HG02852 (cell line): ENCODE measurements around the gene ATP6V1G2.
A peak's percentile ranks its signal among the peaks of the same experiment; 100 is the strongest.

Source experiments
- ATAC-seq: cut with Tn5 transposase; IDR thresholded peaks from one replicate; pipeline ENCODE4 v1.9.1; 2021; ENCODE audit warnings: mild to moderate bottlenecking, moderate library complexity; ENCODE audit not compliant: unreplicated experiment

The ATP6V1G2 gene

DNA sequence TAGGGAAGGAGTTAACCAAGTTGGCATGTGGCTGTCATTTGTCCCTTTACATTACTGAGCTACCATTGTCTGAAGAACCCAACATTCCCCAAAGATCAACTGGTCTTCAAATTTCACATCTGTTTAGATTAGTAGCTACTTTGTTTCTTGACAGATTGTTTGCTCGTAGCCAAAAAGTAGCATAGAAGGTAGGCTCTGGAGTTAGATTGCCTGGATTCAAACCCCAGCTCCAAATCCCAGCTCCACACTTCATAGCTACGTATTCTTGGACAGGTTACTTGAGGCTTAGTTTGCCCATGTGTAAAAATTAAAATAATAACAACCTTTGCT is 2.1 kb upstream of the ATP6V1G2 start:
- ATAC-seq, result no peak

DNA sequence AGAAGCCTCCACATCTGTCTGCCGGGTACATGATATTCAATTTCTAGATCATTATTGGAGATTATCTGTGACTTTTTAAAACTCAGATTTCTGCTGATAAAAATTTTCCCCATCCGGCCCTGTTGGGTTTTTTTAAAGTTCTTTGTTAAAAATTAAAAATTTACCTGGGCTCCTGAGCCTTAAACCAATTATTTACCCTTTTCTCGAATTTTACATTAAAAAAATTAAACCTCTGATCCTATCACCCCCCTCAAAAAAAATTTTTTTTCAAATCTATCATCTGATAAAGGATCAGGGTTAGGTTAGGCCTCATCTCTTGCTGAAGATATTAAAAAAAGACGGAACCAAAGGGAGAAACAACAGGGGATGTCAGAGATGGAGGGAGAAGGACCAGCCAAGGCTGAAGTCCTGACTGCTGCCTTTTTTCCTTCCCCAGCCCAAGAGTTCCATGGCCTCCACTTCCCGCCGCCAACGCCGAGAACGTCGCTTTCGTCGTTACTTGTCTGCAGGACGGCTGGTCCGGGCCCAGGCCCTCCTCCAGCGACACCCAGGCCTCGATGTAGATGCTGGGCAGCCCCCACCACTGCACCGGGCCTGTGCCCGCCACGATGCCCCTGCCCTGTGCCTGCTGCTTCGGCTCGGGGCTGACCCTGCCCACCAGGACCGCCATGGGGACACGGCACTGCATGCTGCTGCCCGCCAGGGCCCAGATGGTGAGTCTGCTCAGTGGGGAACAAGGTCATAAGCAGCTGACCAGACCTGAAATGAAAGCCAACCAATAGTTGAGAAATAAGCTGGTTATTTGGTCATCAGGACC is 1.5 kb upstream of the ATP6V1G2 start:
- no peak for ATAC-seq

DNA sequence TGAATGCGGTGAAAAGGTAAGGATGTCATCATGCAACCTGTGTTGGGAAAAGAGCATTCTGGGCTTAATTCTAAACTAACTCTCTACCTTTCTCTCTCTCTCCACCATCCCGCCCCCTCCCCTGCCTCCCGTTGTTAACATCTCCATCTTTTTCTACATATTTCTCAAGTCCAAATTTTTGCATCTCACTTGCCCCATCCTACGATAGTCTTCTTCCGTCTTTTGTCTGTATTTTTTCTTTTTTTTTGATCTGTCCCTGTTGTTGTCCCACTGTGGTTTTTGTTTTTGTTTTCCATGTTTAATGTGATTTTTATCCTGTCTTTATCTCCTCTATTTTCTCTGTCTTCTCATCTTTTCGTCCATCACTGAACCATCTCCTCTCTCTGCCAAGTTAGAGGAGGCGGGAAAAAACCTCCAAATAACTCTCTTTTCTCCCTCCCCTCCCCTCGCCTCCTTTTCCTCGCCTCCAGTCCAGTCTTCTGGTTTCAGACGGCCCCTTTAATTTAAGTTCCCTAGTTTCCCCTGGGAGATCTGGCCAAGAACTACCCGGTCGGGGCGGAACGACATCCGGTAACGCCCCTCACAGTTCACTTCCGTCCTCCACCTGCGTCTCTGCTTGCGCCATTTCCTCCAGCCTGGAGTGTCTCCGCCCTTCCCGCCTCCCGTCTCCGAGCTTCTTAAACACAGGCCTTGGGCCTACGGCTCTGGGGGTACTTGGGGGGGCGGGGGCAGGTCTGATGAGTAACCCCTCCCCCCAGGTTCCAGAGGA is 734 bp upstream of the ATP6V1G2 start, which contains the start of gene NFKBIL1:
NFKBIL1 (plus strand) TSS at position 651 of the 769 bp plus-strand sequence; CDS start at position 738, 87 bp downstream.
- peak; percentile 74 for ATAC-seq

DNA sequence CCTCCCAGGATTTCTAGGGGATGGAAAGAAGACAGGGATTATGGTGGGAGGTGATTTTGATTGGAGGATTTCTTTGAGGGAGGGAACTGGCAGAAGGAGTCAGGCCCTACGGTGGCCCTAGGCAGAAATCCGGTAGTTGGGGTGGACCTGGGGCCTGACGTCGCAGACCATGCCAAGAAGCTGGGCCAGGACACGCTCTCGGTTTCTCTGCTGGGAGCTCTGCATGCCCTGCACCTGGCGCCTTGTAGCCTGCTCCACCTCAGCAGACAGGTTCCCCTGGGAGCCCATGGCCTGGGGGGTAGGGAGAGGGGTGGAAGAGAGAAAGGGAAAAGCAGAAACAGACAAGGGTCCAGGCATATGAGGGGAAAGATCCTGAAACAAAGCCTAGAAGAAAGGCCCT is 1.1 kb downstream of the ATP6V1G2 start:
- no peak for ATAC-seq

DNA sequence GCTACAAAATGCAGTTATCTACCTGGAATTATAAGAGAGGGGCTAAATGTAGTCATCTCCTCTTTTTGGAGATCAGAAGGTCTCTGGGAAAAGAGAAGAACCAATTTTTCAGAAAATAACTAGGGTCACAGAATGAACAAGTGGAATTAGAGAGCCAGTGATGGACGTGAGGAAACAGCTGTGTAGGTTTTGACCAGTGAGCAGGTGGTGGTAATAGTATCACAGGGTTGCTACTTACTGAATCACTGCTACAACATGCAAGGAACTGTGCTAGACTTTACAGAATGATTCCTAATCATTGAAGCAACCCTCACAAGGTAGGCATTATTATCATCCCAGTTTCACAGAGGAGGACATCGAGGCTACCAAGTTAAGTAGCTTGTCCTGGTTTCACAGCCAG is 1.7 kb downstream of the ATP6V1G2 start:
- ATAC-seq, result no peak

DNA sequence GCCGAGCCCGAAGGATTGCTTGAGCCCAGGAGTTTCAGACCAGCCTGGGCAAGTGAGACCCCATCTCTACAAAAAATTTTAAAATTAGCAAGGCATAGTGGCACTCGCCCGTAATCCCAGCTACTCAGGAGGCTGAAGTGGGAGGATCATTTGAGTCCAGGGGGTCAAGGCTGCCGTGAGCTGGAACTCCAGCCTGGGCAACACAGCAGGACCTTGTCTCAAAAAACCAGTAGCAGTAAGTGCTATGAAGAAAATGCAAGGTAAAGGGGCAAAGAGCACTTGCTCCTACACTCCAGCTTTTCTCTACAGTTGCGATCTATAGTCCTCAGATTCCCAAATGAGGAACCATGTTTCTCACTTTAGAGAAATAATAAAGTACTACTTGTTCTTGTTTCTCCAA is 2.8 kb downstream of the ATP6V1G2 start:
- no peak for ATAC-seq

DNA sequence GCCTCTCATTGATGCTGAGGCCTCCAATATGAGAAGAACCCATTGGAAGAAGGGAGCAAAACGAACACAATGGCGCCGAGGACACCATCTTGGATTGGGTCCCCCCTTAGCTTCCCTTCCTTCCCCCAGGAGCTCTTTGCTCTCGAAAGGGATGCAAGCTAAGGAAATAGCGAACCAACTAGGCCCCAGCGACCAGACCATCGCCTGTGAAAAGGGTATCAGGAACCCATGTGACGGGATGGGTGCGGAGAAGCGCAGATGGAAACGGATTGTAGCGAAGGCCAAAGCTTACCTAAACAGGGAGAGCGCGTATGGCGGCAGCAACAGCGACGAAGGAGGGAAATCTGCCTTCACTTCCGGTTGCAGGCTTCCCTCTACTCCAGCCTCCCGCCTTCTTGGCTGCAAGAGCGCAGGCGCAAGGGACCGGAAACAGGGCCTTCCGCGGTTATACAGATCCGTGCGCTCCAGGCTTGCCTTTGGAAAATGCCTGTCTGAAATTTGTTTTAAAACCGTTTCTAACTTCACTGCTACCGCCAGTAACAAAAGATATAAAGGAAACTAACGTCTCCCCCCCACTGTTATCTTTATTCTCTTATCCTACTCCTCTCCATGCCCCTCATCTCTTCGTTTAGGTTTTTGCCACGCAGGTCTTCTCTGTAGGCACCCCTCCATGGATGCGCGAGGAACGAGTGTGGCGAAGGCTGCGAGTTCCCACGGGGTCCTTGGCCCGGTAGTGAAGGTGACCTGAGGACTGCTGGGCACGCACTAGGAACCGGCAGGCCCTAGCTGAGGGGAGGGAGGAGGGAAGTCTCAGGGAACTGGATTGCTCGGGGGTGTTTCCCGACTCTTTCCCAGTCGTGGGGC is 4.5 kb downstream of the ATP6V1G2 start, which contains the start of gene DDX39B:
DDX39B (minus strand) TSS at position 346 of the 864 bp plus-strand sequence. CDS start 1,471 bp downstream, outside the sequence.
- ATAC-seq, result peak; percentile 63

DNA sequence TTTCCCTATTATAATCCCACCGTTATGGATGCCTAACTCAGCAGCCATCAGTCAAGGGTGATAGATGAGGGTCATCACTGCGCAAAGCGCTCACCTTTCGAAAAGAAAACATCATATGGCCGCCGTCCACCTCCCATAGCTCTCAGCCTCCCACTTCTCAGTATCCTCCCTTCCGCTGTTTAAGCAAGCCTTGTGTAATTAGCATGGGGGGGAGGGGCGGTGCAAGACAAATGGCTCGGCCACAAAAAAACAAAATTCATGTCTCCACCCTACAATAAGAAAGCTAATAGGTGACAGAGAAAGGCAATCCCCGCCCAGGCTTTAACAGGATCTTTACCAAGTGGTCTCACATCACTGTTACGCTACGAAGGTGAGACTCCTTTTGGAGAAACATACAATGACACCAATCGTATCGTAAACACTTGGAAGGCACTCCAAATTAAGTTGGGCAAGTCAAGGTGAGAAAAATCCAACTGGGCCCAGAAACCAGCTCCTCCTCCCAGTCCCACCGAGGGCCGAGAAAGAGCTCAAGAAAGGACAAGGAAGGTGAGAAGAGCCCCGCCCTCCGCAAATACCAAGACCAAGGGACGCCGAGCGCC is 5.2 kb downstream of the ATP6V1G2 start:
- peak; percentile 23 for ATAC-seq

DNA sequence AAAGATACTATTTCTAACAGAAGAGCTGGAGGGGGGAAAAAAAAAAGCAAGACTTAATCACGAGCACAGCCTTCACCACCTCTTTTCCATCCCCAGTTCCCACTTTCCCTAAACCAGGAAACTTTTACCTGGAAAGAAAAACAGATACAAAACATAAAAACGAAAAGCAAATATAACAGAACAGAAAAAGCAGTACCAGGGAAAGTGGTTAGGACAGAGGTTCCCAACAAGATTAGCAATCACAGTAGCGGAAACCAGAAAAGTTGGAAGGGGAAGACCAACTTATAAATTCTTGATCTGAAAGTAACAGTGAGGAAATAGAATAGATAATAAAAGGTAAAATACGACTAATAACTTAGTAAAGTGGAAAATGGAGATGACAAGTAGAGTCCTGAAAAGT is 5.8 kb downstream of the ATP6V1G2 start:
- no peak for ATAC-seq

DNA sequence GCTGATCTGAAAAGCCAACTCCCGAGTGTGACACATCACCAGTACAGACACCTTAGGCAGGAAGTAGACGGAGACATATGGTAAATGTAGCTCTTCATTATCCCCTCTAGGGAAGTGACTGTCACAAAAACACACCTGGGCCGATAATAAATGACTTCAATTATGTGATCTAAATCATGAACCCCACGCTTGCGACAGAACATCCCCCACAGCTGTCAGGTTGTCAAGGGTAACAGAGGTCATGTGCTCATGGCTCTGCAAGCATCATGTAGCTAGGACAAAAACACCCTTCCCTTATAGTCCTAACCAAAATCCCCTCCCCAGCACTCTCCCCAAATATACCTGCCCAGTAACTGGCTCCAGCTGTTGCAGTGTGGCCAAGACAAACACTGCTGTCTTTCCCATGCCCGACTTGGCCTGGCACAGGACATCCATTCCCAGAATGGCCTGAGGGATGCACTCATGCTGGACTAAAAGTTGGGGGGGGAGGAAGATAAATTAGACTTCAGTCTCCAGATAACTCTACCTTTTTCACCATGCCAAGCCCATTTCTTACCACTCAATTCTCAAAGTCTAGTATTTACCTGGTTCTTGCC is 7.5 kb downstream of the ATP6V1G2 start:
- no peak for ATAC-seq

DNA sequence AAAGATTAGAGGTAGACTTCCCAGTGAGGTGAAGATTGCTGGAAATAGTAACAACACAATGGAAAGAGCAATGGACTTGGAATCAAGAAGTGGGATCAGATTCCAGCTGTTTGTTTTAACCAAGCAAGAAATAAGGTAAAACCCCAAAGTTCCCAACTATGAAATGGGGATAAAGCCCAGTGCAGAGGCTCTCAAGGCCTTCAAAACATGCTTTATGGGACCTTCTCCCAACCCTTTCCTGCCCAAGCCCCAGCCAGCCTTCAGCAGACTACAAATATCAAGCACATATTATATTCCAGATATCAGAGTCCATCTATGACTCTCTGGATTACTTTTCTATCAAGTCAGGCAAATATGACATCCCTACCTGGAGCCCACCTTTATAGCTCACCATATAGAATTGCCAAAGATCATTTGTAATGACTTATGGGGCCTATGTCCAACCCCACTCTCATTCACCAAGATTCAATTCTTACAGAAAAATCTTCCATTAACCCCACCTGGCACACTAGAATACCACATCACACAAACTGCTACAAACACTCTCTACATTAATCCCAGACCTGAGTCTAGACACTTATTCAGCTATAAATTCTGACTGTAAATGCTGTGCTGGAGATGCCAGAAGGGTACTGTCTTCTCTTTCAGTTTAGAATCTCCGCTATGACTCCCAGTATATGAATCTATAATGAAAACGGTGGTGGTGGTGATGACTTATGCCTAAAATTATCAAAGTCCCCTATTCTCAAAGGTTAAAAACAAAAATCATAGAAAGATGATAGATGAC is 10.7 kb downstream of the ATP6V1G2 start:
- ATAC-seq, result no peak

DNA sequence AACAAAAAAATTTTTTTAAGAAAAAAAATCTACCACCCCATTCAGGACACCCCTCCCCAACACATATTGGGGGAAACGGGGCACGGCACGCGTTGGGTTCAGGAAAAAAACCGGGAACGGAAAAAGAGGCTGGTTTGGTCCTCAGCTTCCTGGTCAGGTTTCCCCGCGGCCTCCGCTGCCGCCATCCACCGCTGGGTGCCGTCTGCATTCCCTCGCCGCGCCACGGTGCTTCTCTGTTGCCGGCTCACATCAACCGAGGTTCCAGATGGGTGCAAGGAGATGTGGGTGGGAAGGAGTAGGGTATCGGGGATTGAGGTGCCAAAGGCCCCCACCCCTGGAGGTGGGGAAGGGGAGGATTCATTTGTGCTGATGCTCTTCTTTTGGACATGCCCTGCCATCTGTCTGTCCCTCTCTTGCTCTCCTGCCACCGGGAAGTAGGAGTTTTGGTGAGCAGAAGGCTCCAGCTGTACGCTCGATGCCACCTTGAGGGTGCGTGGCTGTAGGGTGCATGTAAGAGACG is 11.8 kb downstream of the ATP6V1G2 start:
- ATAC-seq, result no peak

DNA sequence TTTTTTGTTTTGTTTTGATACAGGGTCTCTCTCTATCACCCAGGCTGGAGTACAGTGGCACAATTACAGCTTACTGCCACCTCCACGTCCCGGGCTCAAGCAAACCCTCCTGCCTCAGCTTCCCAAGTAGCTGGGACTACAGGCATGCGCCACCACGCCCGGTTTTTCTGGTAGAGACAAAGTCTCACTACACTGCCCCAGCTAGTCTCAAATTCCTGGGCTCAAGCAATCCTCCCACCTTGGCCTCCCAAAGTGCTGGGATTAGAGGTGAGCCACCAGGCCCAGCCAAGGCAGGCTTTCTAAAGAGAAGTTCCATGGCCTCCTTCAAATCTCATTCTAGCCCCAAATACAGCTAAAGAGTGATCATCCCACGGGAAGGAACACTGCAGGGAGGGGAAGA is 12.4 kb downstream of the ATP6V1G2 start:
- no peak for ATAC-seq

DNA sequence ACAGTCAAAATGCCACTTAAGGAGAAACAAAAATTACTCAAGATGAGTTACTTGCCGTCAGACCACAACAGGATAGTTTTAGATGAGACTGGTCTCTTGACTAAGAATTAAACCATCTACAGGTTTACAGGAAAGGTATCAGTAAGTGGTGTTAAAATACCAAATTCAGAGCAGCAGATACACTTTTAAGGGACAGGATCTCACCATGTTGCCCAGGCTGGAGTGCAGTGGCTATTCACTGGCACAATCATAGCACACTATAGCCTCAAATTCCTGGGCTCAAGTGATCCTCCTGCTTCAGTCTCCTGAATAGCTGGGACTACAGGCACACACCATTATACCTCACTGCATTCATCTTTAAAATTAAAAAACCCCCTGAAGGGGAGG is 13.0 kb downstream of the ATP6V1G2 start:
- ATAC-seq, result no peak

DNA sequence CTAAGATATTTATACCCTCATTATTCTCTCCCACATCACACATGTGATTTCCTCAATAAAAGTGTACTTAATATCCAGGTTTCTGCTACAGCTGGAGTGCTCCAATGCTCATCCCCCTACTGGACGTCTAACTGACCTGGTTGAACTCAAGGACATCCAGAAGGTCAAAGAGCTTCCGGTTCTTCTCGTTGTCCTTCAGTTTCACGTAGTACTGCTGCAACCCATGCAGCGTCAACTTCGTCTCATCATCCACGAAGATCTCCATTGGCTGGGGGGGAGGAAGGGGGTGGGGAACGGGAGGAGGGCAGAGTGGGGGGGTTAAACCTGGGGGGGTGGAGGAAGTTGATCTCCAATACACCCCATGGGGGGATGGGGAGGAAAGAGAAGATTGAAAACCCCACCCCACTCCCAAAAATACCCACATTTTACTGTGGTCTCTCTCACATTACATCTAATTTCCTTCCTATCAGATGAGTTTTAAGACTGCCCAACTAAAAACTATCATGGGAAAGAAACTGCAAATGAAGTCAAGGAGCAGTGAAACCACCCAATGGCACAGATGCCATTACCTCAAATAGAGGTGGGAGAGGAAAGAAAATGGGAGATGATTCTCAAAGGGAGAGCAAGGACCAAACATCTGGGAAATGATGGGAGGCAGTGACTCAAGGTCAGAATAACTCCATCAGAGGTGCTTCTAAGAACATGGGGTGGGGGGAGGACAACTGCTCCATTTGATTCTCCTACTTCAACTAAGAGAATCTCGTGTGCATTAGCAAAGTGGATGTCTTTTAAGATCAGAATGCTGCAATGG is 13.6 kb downstream of the ATP6V1G2 start:
- ATAC-seq, result no peak

DNA sequence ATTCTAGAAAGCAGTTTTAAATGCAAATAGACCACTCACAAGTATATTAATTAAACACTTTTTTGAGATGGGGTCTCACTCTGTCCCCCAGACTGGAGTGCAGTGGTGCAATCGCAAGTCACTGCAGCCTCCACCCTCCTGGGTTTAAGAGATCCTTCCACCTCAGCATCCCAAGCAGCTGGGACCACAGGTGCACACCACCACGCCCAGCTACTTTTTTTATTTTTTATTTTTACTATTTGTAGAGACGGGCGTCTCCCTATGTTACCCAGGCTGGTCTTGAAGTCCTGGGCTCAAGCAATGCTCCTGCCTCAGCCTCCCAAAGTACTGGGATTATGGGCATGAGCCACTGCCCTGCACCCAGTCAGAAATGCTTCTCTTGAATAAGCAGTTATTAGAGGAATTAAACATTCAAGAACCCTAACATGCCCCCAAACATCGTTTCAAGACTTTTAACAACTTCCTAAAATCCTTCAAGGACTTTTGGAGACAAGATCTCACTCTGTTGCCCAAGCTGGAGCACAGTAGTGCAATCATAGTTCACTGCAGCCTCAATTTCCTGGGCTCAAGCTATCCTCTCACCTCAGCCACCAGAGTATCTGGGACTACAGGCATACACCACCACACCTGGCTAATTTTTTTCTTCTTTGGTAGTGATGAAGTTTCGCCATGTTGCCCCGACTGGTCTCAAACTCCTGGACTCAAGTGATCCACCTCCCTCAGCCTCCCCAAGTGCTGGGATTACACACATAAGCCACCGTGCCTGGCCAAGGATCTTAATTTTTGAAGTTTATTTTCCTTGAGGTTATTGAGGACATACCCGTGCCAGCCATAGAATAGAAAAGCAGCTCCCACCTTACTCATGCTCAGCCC is 14.4 kb downstream of the ATP6V1G2 start:
- no peak for ATAC-seq

DNA sequence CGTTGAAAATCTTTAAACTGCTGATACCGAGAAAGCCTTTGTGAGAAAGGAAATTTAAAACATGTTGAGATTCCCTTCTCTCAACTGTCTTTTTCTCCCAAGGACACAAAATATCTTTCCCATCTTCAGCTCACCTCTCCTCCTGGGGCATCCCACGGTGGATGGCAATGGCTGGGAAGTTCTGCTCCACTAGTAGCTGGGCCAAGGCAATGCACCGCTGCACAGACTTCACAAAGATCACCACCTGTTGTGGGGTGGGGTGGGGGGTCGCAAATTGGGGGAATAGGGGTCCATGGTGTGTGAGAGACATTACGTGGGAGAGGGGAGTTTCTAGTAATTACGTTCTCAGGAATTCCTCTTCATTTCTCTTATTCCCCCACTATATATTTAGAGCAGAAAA is 15.2 kb downstream of the ATP6V1G2 start:
- ATAC-seq, result no peak

DNA sequence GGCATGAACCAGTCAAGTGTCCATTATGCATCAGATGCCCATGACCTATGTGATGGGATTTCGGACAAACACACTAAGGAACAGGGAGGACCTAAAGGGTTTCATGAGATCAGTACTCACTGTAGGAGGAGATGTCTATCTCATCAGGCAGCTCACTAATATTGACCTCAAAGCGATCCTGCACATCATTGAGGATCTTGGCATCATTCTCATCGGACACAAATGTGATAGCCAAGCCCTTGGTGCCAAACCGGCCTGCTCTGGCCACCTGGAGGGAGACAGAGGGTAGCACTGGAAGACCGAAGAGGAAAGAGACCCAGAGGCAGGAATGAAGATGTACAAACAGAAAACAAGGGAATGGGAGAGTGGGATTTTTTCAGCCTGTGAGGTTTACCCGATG is 15.7 kb downstream of the ATP6V1G2 start:
- no peak for ATAC-seq
